Muscle of leg (tissue), 11 donors: ENCODE results near the gene DTNB. TPM values are rescaled to one million over a fixed set of nuclear protein-coding genes. Genes with fewer than 3 reads are reported as not detected.

Source experiments
- DNase-seq: peaks from one replicate; pipeline ENCODE4 v3.0.0; 2013
- H3K27ac ChIP-seq: one replicate; pipeline ENCODE4 v1.5.1; 2013; ENCODE audit warnings: mild to moderate bottlenecking, low read length, control low read depth
- H3K27me3 ChIP-seq: one replicate; pipeline ENCODE4 v1.6.1; 2013; ENCODE audit warnings: low read length; ENCODE audit not compliant: control insufficient read depth, insufficient read depth
- H3K36me3 ChIP-seq: one replicate; pipeline ENCODE4 v1.6.1; 2013; ENCODE audit warnings: low read length; ENCODE audit not compliant: control insufficient read depth, insufficient read depth
- H3K4me1 ChIP-seq: one replicate; pipeline ENCODE4 v1.6.1; 2013; ENCODE audit warnings: low read length; ENCODE audit not compliant: control insufficient read depth, insufficient read depth
- H3K4me3 ChIP-seq: one replicate; pipeline ENCODE4 v1.5.1; 2013; ENCODE audit warnings: low read length, control low read depth
- H3K9me3 ChIP-seq: replicated peaks from 2 replicates; pipeline ENCODE4 v1.6.1; 2013; ENCODE audit warnings: low read depth, low read length; ENCODE audit not compliant: control insufficient read depth
- WGBS: methylation state at CpG from one replicate; pipeline ENCODE4 v1.1.5; 2013; ENCODE audit warnings: missing lambda C conversion rate; ENCODE audit not compliant: insufficient coverage; 5-methylcytosine and 5-hydroxymethylcytosine counted together
- polyA plus RNA-seq, 8 donors: library from polyadenylated mRNA; unstranded; fragments of 120-200 nt; gene quantifications; one replicate each; pipeline versions ENCODE4 v1.2.1 to v1.2.3, GENCODE V29; 2013; ENCODE audit warnings: inconsistent platforms in 1 of 8, low replicate concordance in 1 of 8; ENCODE audit not compliant: insufficient read length in 8 of 8, insufficient read depth in 1 of 8
- total RNA-seq: library from RNA; stranded (reverse); fragments of 120-200 nt; gene quantifications from one replicate; pipeline ENCODE4 v1.2.4, GENCODE V29; 2013

DTNB gene
- total and polyA plus RNA-seq, 9 donors: 3.7 to 6.7 (median 5.3) TPM

GRCh38 chr2:25664965-25665307 lies 8.4 kb downstream of the DTNB start:
- no peaks in the 10 kb centered on the region for H3K36me3 ChIP-seq

GRCh38 chr2:25664183-25664964 lies 9.0 kb downstream of the DTNB start:
- Histone ChIP-seq H3K4me1 (no peaks in the 10 kb centered on the region), H3K36me3 (no peaks in the 10 kb centered on the region), H3K9me3 (no peaks in the 10 kb centered on the region), H3K27ac (no peak overlapping the region), H3K4me3 (no peak overlapping the region), H3K27me3 (no peaks in the 10 kb centered on the region)
- DNase-seq: peak; percentile 83
- 13% methylated on average over 2 of the region's 9 CpGs for WGBS

More at GRCh38 chr2:25664965-25665307, 8.4 kb downstream of the DTNB start:
- no peaks in the 10 kb centered on the region for H3K4me1 ChIP-seq
- no peak for DNase-seq
- H3K4me3 ChIP-seq: no peak overlapping the region
- no peaks in the 10 kb centered on the region for H3K9me3 ChIP-seq
- no peaks in the 10 kb centered on the region for H3K27me3 ChIP-seq
- no CpG with 5 or more reads among the region's 4 CpGs for WGBS
- no peak overlapping the region for H3K27ac ChIP-seq

- no peak for DNase-seq
- WGBS: no CpG with 5 or more reads among the region's 2 CpGs
Measured at GRCh38 chr2:25655316-25655715, 18.1 kb downstream of the DTNB start.

GRCh38 chr2:25654801-25655200 lies 18.6 kb downstream of the DTNB start:
- H3K9me3 ChIP-seq: no peaks in the 10 kb centered on the region
- H3K27ac ChIP-seq: no peak overlapping the region
- H3K36me3 ChIP-seq: no peaks in the 10 kb centered on the region
- H3K4me1 ChIP-seq: no peaks in the 10 kb centered on the region
- no peak for DNase-seq
- no peak overlapping the region for H3K4me3 ChIP-seq
- H3K27me3 ChIP-seq: no peaks in the 10 kb centered on the region
- 83% methylated on average over 3 of the region's 4 CpGs for WGBS

More at GRCh38 chr2:25655316-25655715, 18.1 kb downstream of the DTNB start:
- H3K4me1 ChIP-seq: no peaks in the 10 kb centered on the region
- no peaks in the 10 kb centered on the region for H3K9me3 ChIP-seq
- no peaks in the 10 kb centered on the region for H3K36me3 ChIP-seq
- no peak overlapping the region for H3K4me3 ChIP-seq
- H3K27ac ChIP-seq: no peak overlapping the region
- H3K27me3 ChIP-seq: no peaks in the 10 kb centered on the region

- Histone ChIP-seq H3K36me3 (no peaks in the 10 kb centered on the region), H3K4me3 (no peak overlapping the region), H3K9me3 (no peaks in the 10 kb centered on the region), H3K27ac (no peak overlapping the region), H3K4me1 (no peaks in the 10 kb centered on the region), H3K27me3 (no peaks in the 10 kb centered on the region)
- WGBS: 91% methylated on average over 1 of the region's 1 CpG
- no peak for DNase-seq
Measured at GRCh38 chr2:25651782-25652455, 21.5 kb downstream of the DTNB start.

GRCh38 chr2:25651066-25651465 lies 22.3 kb downstream of the DTNB start:
- WGBS: no CpG with 5 or more reads among the region's 2 CpGs
- no peak for DNase-seq
- H3K27ac ChIP-seq: peak overlapping the region; percentile 20
- no peaks in the 10 kb centered on the region for H3K27me3 ChIP-seq
- no peaks in the 10 kb centered on the region for H3K9me3 ChIP-seq
- H3K4me1 ChIP-seq: no peaks in the 10 kb centered on the region
- no peaks in the 10 kb centered on the region for H3K36me3 ChIP-seq
- no peak overlapping the region for H3K4me3 ChIP-seq

- H3K4me3 ChIP-seq: no peak overlapping the region
- peak overlapping the region; percentile 20 for H3K27ac ChIP-seq
- no peaks in the 10 kb centered on the region for H3K9me3 ChIP-seq
- H3K27me3 ChIP-seq: no peaks in the 10 kb centered on the region
- DNase-seq: peak; percentile 65
- no peaks in the 10 kb centered on the region for H3K4me1 ChIP-seq
- 78% methylated on average over 3 of the region's 3 CpGs for WGBS
- H3K36me3 ChIP-seq: no peaks in the 10 kb centered on the region
Measured at GRCh38 chr2:25650256-25650655, 23.1 kb downstream of the DTNB start.

- H3K36me3 ChIP-seq: no peaks in the 10 kb centered on the region
- H3K9me3 ChIP-seq: no peaks in the 10 kb centered on the region
- H3K4me1 ChIP-seq: no peaks in the 10 kb centered on the region
- H3K27ac ChIP-seq: peak overlapping the region; percentile 13
- H3K4me3 ChIP-seq: no peak overlapping the region
- no peaks in the 10 kb centered on the region for H3K27me3 ChIP-seq
- no peak for DNase-seq
- no CpG with 5 or more reads among the region's 4 CpGs for WGBS
Measured at GRCh38 chr2:25649786-25650185, 23.6 kb downstream of the DTNB start.

GRCh38 chr2:25642298-25642697 lies 31.1 kb downstream of the DTNB start:
- no peak overlapping the region for H3K4me3 ChIP-seq
- WGBS: 100% methylated on average over 3 of the region's 3 CpGs
- H3K27ac ChIP-seq: no peak overlapping the region
- no peaks in the 10 kb centered on the region for H3K36me3 ChIP-seq
- H3K4me1 ChIP-seq: no peaks in the 10 kb centered on the region
- H3K9me3 ChIP-seq: no peaks in the 10 kb centered on the region
- DNase-seq: no peak
- no peaks in the 10 kb centered on the region for H3K27me3 ChIP-seq

GRCh38 chr2:25639696-25640095 lies 33.7 kb downstream of the DTNB start:
- WGBS: 91% methylated on average over 15 of the region's 17 CpGs

More at GRCh38 chr2:25639696-25640095, 33.7 kb downstream of the DTNB start:
- Histone ChIP-seq H3K4me1 (no peaks in the 10 kb centered on the region), H3K27me3 (no peaks in the 10 kb centered on the region), H3K9me3 (no peaks in the 10 kb centered on the region), H3K36me3 (no peaks in the 10 kb centered on the region), H3K27ac (no peak overlapping the region), H3K4me3 (no peak overlapping the region)
- no peak for DNase-seq
